ENCODE measurements around the gene MTHFR. TPM values are rescaled to one million over a fixed set of nuclear protein-coding genes. Genes with fewer than 3 reads are reported as not detected.

The MTHFR gene
- total RNA-seq, 1 donor from 2014 or later = 29.6 TPM

- Mint-ChIP-seq H3K9me3 (no peaks in the 10 kb centered on the region), H3K36me3 (ENCODE audit: low read depth) (peaks cover 8% of the 10 kb centered on the region), H3K27ac (ENCODE audit: unreplicated experiment) (no peak overlapping the region), H3K4me1 (no peaks in the 10 kb centered on the region), H3K4me3 (no peak overlapping the region), H3K27me3 (ENCODE audit: low read depth) (no peaks in the 10 kb centered on the region)
- no peak for DNase-seq (ENCODE audit: low read depth, low spot score)
- TF ChIP-seq, protein P1, sequence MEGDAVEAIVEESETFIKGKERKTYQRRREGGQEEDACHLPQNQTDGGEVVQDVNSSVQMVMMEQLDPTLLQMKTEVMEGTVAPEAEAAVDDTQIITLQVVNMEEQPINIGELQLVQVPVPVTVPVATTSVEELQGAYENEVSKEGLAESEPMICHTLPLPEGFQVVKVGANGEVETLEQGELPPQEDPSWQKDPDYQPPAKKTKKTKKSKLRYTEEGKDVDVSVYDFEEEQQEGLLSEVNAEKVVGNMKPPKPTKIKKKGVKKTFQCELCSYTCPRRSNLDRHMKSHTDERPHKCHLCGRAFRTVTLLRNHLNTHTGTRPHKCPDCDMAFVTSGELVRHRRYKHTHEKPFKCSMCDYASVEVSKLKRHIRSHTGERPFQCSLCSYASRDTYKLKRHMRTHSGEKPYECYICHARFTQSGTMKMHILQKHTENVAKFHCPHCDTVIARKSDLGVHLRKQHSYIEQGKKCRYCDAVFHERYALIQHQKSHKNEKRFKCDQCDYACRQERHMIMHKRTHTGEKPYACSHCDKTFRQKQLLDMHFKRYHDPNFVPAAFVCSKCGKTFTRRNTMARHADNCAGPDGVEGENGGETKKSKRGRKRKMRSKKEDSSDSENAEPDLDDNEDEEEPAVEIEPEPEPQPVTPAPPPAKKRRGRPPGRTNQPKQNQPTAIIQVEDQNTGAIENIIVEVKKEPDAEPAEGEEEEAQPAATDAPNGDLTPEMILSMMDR (conservative IDR thresholded peaks at IDR 0.05) = no peak
Measured at GRCh38 chr1:11841245-11842153, 35.7 kb upstream of the MTHFR start.

DNA sequence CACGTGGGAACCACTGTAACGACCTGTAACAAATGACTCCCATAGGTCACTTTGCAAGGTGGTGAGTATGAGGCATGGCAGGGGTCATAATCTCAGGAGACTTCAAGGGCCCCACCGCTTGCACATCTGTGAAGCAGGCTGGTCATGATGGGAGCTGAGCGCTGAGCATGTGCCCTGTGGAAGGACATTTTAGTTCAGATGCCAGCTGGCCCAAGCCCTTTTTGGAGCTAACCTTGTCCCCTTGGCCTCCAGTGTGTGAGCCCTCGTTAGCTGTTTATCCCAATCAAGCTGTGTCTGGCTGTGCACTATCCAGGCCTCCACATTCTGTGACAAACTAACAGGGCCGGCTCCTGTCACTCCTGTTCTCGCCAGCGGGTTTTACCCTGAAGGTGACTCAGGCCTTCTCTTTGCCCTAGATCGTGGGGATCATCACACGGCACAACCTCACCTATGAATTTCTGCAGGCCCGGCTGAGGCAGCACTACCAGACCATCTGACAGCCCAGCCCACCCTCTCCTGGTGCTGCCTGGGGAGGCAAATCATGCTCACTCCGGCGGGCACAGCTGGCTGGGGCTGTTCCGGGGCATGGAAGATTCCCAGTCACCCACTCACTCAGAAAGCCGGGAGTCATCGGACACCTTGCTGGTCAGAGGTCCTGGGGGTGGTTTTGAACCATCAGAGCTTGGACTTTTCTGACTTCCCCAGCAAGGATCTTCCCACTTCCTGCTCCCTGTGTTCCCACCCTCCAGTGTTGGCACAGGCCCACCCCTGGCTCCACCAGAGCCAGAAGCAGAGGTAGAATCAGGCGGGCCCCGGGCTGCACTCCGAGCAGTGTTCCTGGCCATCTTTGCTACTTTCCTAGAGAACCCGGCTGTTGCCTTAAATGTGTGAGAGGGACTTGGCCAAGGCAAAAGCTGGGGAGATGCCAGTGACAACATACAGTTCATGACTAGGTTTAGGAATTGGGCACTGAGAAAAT, 34.3 kb upstream of the MTHFR start:
- DNase-seq (ENCODE audit: low read depth, low spot score) = no peak
- Mint-ChIP-seq H3K4me1 (no peaks in the 10 kb centered on the region), H3K9me3 (no peaks in the 10 kb centered on the region), H3K27ac (ENCODE audit: unreplicated experiment) (no peak overlapping the region), H3K4me3 (no peak overlapping the region), H3K27me3 (ENCODE audit: low read depth) (no peaks in the 10 kb centered on the region), H3K36me3 (ENCODE audit: low read depth) (peaks cover 12% of the 10 kb centered on the region)
- TF ChIP-seq, protein P1 (conservative IDR thresholded peaks at IDR 0.05) = no peak

- no peak overlapping the region for H3K4me3 Mint-ChIP-seq
- no peaks in the 10 kb centered on the region for H3K4me1 Mint-ChIP-seq
- H3K9me3 Mint-ChIP-seq = no peaks in the 10 kb centered on the region
- no peak overlapping the region for H3K27ac Mint-ChIP-seq (ENCODE audit: unreplicated experiment)
- peak; percentile 76 for DNase-seq (ENCODE audit: low read depth, low spot score)
- TF ChIP-seq, protein P1 (conservative IDR thresholded peaks at IDR 0.05) = peak; percentile 97
- H3K27me3 Mint-ChIP-seq (ENCODE audit: low read depth) = no peaks in the 10 kb centered on the region
- H3K36me3 Mint-ChIP-seq (ENCODE audit: low read depth) = peaks cover 8% of the 10 kb centered on the region
Measured at GRCh38 chr1:11838349-11839272, 32.8 kb upstream of the MTHFR start.

- no peak overlapping the region for H3K4me3 Mint-ChIP-seq
- peaks cover 8% of the 10 kb centered on the region for H3K36me3 Mint-ChIP-seq (ENCODE audit: low read depth)
- DNase-seq (ENCODE audit: low read depth, low spot score) = no peak
- no peaks in the 10 kb centered on the region for H3K4me1 Mint-ChIP-seq
- H3K27ac Mint-ChIP-seq (ENCODE audit: unreplicated experiment) = no peak overlapping the region
- no peaks in the 10 kb centered on the region for H3K27me3 Mint-ChIP-seq (ENCODE audit: low read depth)
- TF ChIP-seq, protein P1 (conservative IDR thresholded peaks at IDR 0.05) = no peak
- no peaks in the 10 kb centered on the region for H3K9me3 Mint-ChIP-seq
Measured at GRCh38 chr1:11837767-11838348, 32.1 kb upstream of the MTHFR start.

All from neural crest cell (in vitro differentiated cells).